Common myeloid progenitor, CD34-positive (primary cell): ENCODE measurements around the gene MAP3K15.

Experiments used
- CTCF ChIA-PET: fragments of 350-600 bp; sonication (Branson Sonifier 250); formaldehyde crosslinking; loops from one replicate; lab custom pipeline; 2021; ENCODE audit warnings: antibody characterized with exemption; lab: Charles Lee
- POLR2A ChIA-PET: fragments of 350-600 bp; sonication (Branson Sonifier 250); formaldehyde crosslinking; loops from one replicate; lab custom pipeline; 2021; ENCODE audit warnings: antibody characterized with exemption; lab: Charles Lee
- DNase-seq, 3 donors: peaks; one replicate each; pipeline versions ENCODE4 v3.0.0 to v3.0.0-alpha.2; 2013
- H3K27ac ChIP-seq, 2 experiments: 1 replicate in 1 of 2; 2 replicates in 1 of 2; pipeline ENCODE4 v1.7.0; 2013; ENCODE audit warnings: inconsistent platforms in 2 of 2, low read length in 2 of 2, mild to moderate bottlenecking in 2 of 2, low read depth in 1 of 2, moderate library complexity in 1 of 2; ENCODE audit not compliant: severe bottlenecking in 2 of 2, insufficient read depth in 1 of 2, poor library complexity in 1 of 2
- H3K27me3 ChIP-seq, 5 experiments: replicated peaks in 2 of 5; 1 replicate in 3 of 5; 2 replicates in 2 of 5; pipeline versions ENCODE4 v1.6.1 to v1.7.0; 2013; ENCODE audit warnings: low read length in 4 of 5, mild to moderate bottlenecking in 2 of 5, moderate library complexity in 2 of 5, inconsistent platforms in 1 of 5; ENCODE audit not compliant: insufficient read depth in 5 of 5, control insufficient read depth in 4 of 5
- H3K36me3 ChIP-seq, 4 experiments: 1 replicate in 2 of 4; 2 replicates in 2 of 4; pipeline versions ENCODE4 v1.6.1 to v1.7.0; 2013; ENCODE audit warnings: low read length in 3 of 4, control low read depth in 1 of 4, mild to moderate bottlenecking in 1 of 4; ENCODE audit not compliant: control insufficient read depth in 4 of 4, insufficient read depth in 4 of 4
- H3K4me1 ChIP-seq, 4 experiments: 1 replicate in 3 of 4; 2 replicates in 1 of 4; pipeline versions ENCODE4 v1.6.1 to v1.7.1; 2013; ENCODE audit warnings: low read length in 3 of 4, mild to moderate bottlenecking in 3 of 4, control low read depth in 1 of 4, inconsistent platforms in 1 of 4, moderate library complexity in 1 of 4; ENCODE audit not compliant: control insufficient read depth in 4 of 4, insufficient read depth in 4 of 4; ENCODE audit errors: control extremely low read depth in 1 of 4
- H3K4me3 ChIP-seq, 7 experiments: 1 replicate in 4 of 7; 2 replicates in 3 of 7; pipeline versions ENCODE4 v1.5.1 to v1.7.0; 2013; ENCODE audit warnings: mild to moderate bottlenecking in 7 of 7, low read length in 6 of 7, moderate library complexity in 6 of 7, inconsistent platforms in 2 of 7, low read depth in 2 of 7, control low read depth in 1 of 7; ENCODE audit not compliant: insufficient read depth in 4 of 7, control insufficient read depth in 1 of 7; ENCODE audit errors: extremely low read depth in 1 of 7
- H3K9me3 ChIP-seq, 5 experiments: 1 replicate in 4 of 5; 2 replicates in 1 of 5; pipeline versions ENCODE4 v1.6.1 to v1.7.1; 2013; ENCODE audit warnings: low read length in 4 of 5, mild to moderate bottlenecking in 2 of 5, inconsistent platforms in 1 of 5, low read depth in 1 of 5, moderate library complexity in 1 of 5; ENCODE audit not compliant: control insufficient read depth in 4 of 5, insufficient read depth in 2 of 5; ENCODE audit errors: control extremely low read depth in 1 of 5
- WGBS: methylation state at CpG from one replicate; pipeline ENCODE4 v1.1.5; 2013; ENCODE audit not compliant: insufficient coverage; 5-methylcytosine and 5-hydroxymethylcytosine counted together

The MAP3K15 gene

GRCh38 chrX:19555683-19556082 is 40.4 kb upstream of the MAP3K15 start:
- WGBS = 74% methylated on average over 4 of the region's 5 CpGs
- POLR2A ChIA-PET = no interaction called here
- peaks cover 0 to 3% (median 0%) of the 10 kb centered on the region in 5 experiments for H3K27me3 ChIP-seq
- CTCF ChIA-PET = interaction anchor here (0.6 to 0.8 kb wide), 2 partner anchors 10 to 38 kb away, joined by 3 to 5 read pairs; no protein-coding TSS in a partner anchor
- H3K36me3 ChIP-seq = no peaks in the 10 kb centered on the region
- peaks cover 0 to 5% (median 0%) of the 10 kb centered on the region in 4 experiments for H3K4me1 ChIP-seq
- no peak for DNase-seq
- no peak overlapping the region for H3K4me3 ChIP-seq
- H3K9me3 ChIP-seq = no peaks in the 10 kb centered on the region
- no peak overlapping the region for H3K27ac ChIP-seq

- Histone ChIP-seq H3K27me3 (peaks cover 0 to 3% (median 0%) of the 10 kb centered on the region in 5 experiments), H3K36me3 (no peaks in the 10 kb centered on the region), H3K4me3 (no peak overlapping the region), H3K27ac (no peak overlapping the region), H3K4me1 (peaks cover 0 to 5% (median 0%) of the 10 kb centered on the region in 4 experiments), H3K9me3 (no peaks in the 10 kb centered on the region)
- DNase-seq = no peak
- ChIA-PET POLR2A (no interaction called here), CTCF (interaction anchor here (0.6 to 0.8 kb wide), 2 partner anchors 10 to 38 kb away, joined by 3 to 5 read pairs; no protein-coding TSS in a partner anchor)
- WGBS = 94% methylated on average over 5 of the region's 5 CpGs
These were observed 39.9 kb upstream of the MAP3K15 start for GRCh38 chrX:19555236-19555635.

- no peak overlapping the region for H3K4me3 ChIP-seq
- no peak overlapping the region for H3K27ac ChIP-seq
- peaks cover 0 to 3% (median 0%) of the 10 kb centered on the region in 5 experiments for H3K27me3 ChIP-seq
- H3K9me3 ChIP-seq = no peaks in the 10 kb centered on the region
- CTCF ChIA-PET = no interaction called here
- 63% methylated on average over 3 of the region's 3 CpGs for WGBS
- POLR2A ChIA-PET = no interaction called here
- peak; percentile 20 to 83 (median 80) for DNase-seq
- peaks cover 0 to 3% (median under 1%) of the 10 kb centered on the region in 4 experiments for H3K36me3 ChIP-seq
- peaks cover 0 to 5% (median 0%) of the 10 kb centered on the region in 4 experiments for H3K4me1 ChIP-seq
These were observed 39.5 kb upstream of the MAP3K15 start for GRCh38 chrX:19554786-19555185.

- peaks cover 0 to 3% (median 0%) of the 10 kb centered on the region in 5 experiments for H3K27me3 ChIP-seq
- H3K4me1 ChIP-seq = peaks cover 0 to 5% (median 0%) of the 10 kb centered on the region in 4 experiments
- CTCF ChIA-PET = no interaction called here
- H3K27ac ChIP-seq = no peak overlapping the region
- POLR2A ChIA-PET = no interaction called here
- 89% methylated on average over 6 of the region's 6 CpGs for WGBS
- no peak for DNase-seq
- H3K9me3 ChIP-seq = no peaks in the 10 kb centered on the region
- peaks cover 0 to 7% (median 2%) of the 10 kb centered on the region in 4 experiments for H3K36me3 ChIP-seq
- H3K4me3 ChIP-seq = no peak overlapping the region
These were observed 37.5 kb upstream of the MAP3K15 start for GRCh38 chrX:19552793-19553192.

- POLR2A ChIA-PET = no interaction called here
- H3K4me3 ChIP-seq = no peak overlapping the region
- CTCF ChIA-PET = no interaction called here
- WGBS = 92% methylated on average over 6 of the region's 7 CpGs
- H3K27ac ChIP-seq = no peak overlapping the region
- no peaks in the 10 kb centered on the region for H3K9me3 ChIP-seq
- DNase-seq = no peak
- peaks cover 0 to 2% (median 0%) of the 10 kb centered on the region in 4 experiments for H3K4me1 ChIP-seq
- H3K27me3 ChIP-seq = no peaks in the 10 kb centered on the region
- peaks cover 0 to 11% (median 4%) of the 10 kb centered on the region in 4 experiments for H3K36me3 ChIP-seq
These were observed 34.5 kb upstream of the MAP3K15 start for GRCh38 chrX:19549838-19550237.

- Histone ChIP-seq H3K9me3 (no peaks in the 10 kb centered on the region), H3K4me3 (no peak overlapping the region), H3K27me3 (peaks cover 0 to 3% (median 0%) of the 10 kb centered on the region in 5 experiments), H3K4me1 (no peaks in the 10 kb centered on the region), H3K27ac (no peak overlapping the region), H3K36me3 (peaks cover 0 to 11% (median 4%) of the 10 kb centered on the region in 4 experiments)
- DNase-seq = no peak
- ChIA-PET POLR2A (no interaction called here), CTCF (interaction anchor here (1.4 kb wide), 1 partner anchor 42 kb away, joined by 3 read pairs; no protein-coding TSS in a partner anchor)
- WGBS = 100% methylated on average over 1 of the region's 6 CpGs
These were observed 33.6 kb upstream of the MAP3K15 start for GRCh38 chrX:19548934-19549333.

GRCh38 chrX:19548279-19548678 is 33.0 kb upstream of the MAP3K15 start:
- Histone ChIP-seq H3K9me3 (no peaks in the 10 kb centered on the region), H3K27me3 (peaks cover 0 to 3% (median 0%) of the 10 kb centered on the region in 5 experiments), H3K4me3 (no peak overlapping the region), H3K4me1 (no peaks in the 10 kb centered on the region), H3K27ac (no peak overlapping the region), H3K36me3 (peaks cover 0 to 17% (median 5%) of the 10 kb centered on the region in 4 experiments)
- no peak for DNase-seq
- ChIA-PET POLR2A (no interaction called here), CTCF (interaction anchor here (1.4 kb wide), 1 partner anchor 43 kb away, joined by 3 read pairs; no protein-coding TSS in a partner anchor)
- WGBS = 90% methylated on average over 2 of the region's 2 CpGs
